Loucy (cell line): ENCODE measurements around the gene OR6S1.

Experiments
- EZH2phosphoT487 ChIP-seq: fragments of 200-600 bp; IDR thresholded peaks from 2 replicates; pipeline ENCODE4 v1.6.1; 2018; ENCODE audit warnings: antibody characterized with exemption, mild to moderate bottlenecking, moderate library complexity, borderline replicate concordance
- TF ChIP-seq, protein P1 (sequence below): fragments of 200-600 bp; sonication (generic); conservative IDR thresholded peaks from 2 replicates; pipeline ENCODE4 v1.5.1; 2014; ENCODE audit warnings: mild to moderate bottlenecking, antibody characterized with exemption, low read length

- TF ChIP-seq, protein P1, sequence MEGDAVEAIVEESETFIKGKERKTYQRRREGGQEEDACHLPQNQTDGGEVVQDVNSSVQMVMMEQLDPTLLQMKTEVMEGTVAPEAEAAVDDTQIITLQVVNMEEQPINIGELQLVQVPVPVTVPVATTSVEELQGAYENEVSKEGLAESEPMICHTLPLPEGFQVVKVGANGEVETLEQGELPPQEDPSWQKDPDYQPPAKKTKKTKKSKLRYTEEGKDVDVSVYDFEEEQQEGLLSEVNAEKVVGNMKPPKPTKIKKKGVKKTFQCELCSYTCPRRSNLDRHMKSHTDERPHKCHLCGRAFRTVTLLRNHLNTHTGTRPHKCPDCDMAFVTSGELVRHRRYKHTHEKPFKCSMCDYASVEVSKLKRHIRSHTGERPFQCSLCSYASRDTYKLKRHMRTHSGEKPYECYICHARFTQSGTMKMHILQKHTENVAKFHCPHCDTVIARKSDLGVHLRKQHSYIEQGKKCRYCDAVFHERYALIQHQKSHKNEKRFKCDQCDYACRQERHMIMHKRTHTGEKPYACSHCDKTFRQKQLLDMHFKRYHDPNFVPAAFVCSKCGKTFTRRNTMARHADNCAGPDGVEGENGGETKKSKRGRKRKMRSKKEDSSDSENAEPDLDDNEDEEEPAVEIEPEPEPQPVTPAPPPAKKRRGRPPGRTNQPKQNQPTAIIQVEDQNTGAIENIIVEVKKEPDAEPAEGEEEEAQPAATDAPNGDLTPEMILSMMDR = no peak
- no peak for TF ChIP-seq EZH2phosphoT487
These were observed 46.1 kb upstream of the OR6S1 start for GRCh38 chr14:20687362-20688166.
